NCI-H774 (cell line): ENCODE results near the gene VCY1B.
"Not testable (repeated sequence)": the region's sequence is repeated elsewhere in the genome, so short reads cannot be mapped to it uniquely, and the experiment has no call there.

ENCODE experiments used
- DNase-seq: peaks from one replicate; lab custom pipeline; 2025; lab: John Stamatoyannopoulos, UW

Gene VCY1B

GRCh38 chrY:14055927-14056326 is at the start of gene VCY1B:
VCY1B (plus strand) TSS chrY:14056227; CDS start chrY:14056290, 63 bp downstream.
- DNase-seq = not testable (repeated sequence)

DNA sequence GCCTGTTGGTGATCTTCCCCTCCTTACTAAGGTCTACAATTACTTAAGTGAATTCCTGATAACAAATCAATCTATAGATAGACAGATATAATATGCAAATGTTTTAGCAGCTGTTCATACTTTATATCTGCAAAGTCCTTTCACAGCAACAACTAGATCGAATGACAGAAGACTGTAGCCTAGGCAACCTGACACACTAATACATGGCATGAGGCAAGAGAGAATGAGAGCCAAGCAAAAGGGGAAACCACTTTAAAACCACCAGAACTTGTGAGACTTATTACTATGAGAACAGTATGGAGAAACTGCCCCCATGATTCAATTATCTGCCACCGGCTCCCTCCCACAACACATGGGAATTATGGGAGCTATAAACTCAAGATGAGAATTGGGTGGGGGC is 44.1 kb upstream of the VCY1B start:
- not testable (repeated sequence) for DNase-seq

- DNase-seq = not testable (repeated sequence)
Observed at GRCh38 chrY:14030395-14030794, 25.6 kb upstream of the VCY1B start.

GRCh38 chrY:14085877-14086276 is 29.9 kb downstream of the VCY1B start:
- DNase-seq = no peak
